Omental fat pad (tissue), 4 donors: ENCODE measurements around the gene HTR6. TPM values are rescaled to one million over a fixed set of nuclear protein-coding genes. Genes with fewer than 3 reads are reported as not detected.
A peak's percentile ranks its signal among the peaks of the same experiment; 100 is the strongest.
"Not testable (repeated sequence)": the region's sequence is repeated elsewhere in the genome, so short reads cannot be mapped to it uniquely, and the experiment has no call there.

Experiments
- ATAC-seq: fragments of 150-250 bp; one replicate; pipeline ENCODE4 v1.9.1; 2016; ENCODE audit warnings: mild to moderate bottlenecking, moderate library complexity; ENCODE audit not compliant: low FRiP score
- DNase-seq: peaks from one replicate; pipeline ENCODE4 v3.0.0-alpha.2; 2019; ENCODE audit warnings: low spot score
- CTCF ChIP-seq, 3 donors: fragments of 450-650 bp; IDR thresholded peaks; one replicate each; pipeline ENCODE4 v1.5.1; 2016 to 2017; ENCODE audit warnings: antibody characterized with exemption in 3 of 3, mild to moderate bottlenecking in 3 of 3, moderate library complexity in 2 of 3
- total RNA-seq, 4 donors: library from RNA; depleted of rRNA; stranded (reverse); fragments of >200 nt; gene quantifications; one replicate each; pipeline ENCODE4 v1.1.0, GENCODE V29; 2016

The HTR6 gene
- total RNA-seq, 4 donors from 2014 or later: not detected

DNA sequence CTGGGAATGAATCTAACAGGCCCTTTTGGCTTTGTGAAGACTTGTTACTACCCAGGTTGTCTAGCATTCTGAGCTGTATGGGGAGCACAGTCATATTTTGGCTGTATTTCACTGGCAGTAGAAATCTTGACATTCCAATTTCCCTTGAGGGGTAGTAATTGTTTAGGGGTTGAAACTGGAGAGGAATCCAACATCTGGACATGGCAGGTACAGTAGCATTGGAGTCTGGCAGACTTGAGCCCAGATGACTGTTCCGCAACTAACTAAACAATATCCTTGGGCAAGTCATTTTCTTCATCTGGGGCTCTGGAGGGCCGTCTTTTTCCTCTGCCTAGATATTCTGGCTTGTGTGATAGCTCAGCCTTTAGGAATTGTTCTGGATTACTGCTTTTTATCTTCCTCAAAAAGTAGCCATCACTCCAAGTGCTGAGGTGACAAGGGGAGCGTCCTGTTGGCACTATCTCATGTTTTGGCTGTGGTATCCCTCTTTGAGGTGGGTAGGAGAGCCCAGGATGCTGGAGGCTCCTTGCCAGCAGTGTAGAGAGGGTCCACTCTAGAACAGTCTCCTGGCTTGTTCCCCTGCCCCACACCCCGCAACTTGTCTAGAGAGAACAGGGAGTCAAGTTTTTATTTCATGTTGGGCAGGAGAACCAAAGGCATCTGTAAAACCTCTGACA is 43.3 kb upstream of the HTR6 start:
- TF ChIP-seq CTCF (IDR thresholded peaks at IDR 0.05): no peak
- ATAC-seq: peak; percentile 24
- no peak for DNase-seq

DNA sequence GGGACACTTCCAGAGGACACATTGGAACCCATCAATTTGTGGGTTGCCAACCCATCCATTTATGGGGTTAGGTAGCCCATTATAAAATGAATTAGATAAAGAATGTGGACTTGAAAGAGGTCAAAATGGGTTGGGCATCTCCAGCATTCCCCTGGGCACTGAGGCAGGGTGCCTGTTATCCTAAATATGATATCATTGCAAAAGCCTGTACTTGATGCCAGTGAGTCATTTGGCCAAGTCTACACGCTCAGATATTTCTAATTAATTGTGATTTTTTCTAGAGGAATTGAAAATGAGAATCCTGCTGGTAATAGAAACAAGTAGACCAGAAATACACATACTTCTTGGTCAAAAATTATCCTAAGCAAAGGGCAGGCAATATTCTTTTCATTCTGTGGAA is 42.5 kb upstream of the HTR6 start:
- no peak for TF ChIP-seq CTCF (IDR thresholded peaks at IDR 0.05)
- ATAC-seq (peak; percentile 73), DNase-seq (no peak)

DNA sequence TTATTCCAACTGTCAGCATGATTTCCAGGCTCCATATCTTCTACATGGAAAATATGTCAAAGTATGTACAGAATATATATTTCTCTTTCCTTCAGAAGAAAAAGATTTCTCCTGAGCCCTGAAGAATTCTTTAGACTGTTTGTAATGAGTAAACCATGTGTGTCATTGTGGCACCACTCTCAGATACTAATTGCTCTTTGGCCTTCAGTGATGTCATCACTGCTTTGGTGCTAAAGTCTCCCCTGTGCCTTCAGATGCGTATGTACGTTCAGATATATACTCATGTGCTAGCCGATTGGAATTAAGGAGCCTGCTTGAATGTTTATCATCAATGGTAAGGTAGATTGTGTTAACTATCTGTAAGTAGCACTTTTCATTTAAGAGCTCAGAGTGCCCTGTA is 41.2 kb upstream of the HTR6 start:
- ATAC-seq (no peak), DNase-seq (no peak)
- no peak for TF ChIP-seq CTCF (IDR thresholded peaks at IDR 0.05)

DNA sequence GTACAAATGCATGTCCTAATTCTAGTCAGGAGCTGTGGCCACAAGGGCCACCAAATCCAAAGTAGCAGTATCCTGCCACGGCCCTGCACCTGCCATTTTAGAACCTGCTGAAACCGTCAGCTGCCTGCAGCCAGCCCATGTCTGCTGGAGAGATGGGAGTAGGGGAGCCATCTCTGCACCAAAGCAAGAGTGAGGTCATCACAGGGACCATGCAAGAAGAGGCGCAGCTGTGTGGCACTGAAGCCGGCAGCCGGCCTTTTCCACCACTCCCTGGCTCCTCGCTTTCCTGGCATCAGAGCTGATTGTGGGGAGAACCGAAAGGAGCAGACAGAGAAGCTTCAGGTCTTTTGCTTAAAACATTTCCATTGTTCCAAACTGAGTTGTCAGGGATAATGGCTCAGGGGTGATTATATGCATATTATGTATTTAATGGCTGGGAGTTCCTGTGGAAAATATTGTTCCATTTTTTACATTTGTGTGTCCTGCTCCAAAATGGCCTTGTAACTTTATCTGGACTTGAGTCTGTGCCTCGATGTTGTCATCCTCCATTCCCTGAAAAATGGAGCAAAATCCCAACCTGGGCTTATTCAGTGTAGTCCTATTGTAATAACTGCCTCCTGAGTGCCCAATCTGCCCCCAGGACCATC is 39.3 kb upstream of the HTR6 start:
- TF ChIP-seq CTCF (IDR thresholded peaks at IDR 0.05): no peak
- DNase-seq (no peak), ATAC-seq (no peak)

DNA sequence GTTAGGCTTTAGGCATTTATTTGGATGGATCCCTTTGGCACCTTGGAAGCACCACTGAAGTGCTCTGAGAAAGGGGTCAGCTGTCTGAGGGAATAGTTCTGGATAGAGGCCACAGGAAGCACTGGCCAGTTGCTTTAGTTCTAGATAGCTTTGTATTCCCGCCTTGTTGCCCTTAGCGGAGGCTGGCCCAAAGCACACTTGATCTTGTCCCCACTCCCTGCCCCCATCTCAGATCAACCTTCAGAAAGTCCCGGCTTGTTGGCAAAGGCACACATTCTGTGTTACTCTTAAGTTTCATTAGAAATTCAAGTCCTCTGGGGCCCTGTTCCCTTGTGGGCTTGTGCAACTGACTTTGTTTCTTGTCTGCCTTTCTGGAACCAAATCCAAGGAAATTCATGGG is 35.8 kb upstream of the HTR6 start:
- no peak for TF ChIP-seq CTCF (IDR thresholded peaks at IDR 0.05)
- ATAC-seq (no peak), DNase-seq (no peak)

DNA sequence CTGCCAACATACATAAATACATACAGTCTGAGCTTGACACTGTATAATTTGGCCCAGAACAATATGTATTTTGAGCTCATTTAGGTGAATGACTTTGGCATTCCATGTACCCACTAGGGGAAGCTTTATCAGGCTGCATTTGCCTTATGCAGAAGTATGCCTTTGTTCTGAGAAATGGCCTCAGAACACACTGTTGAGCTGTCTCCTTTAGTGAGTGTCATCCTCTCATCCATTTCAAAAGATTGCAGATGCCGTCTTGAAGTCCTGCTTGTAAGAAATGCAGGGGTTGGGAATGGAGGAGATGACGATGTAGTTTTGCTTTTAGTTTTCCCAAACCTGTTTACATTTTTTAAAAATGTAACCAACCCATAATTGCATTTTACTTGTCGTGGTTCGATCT is 35.3 kb upstream of the HTR6 start:
- no peak for TF ChIP-seq CTCF (IDR thresholded peaks at IDR 0.05)
- no peak for ATAC-seq
- no peak for DNase-seq

- DNase-seq: not testable (repeated sequence)
Measured at GRCh38 chr1:19630192-19630591, 34.5 kb upstream of the HTR6 start.

More at GRCh38 chr1:19630192-19630591, 34.5 kb upstream of the HTR6 start:
- ATAC-seq: not testable (repeated sequence)
